WTC11 (cell line): ENCODE results near the gene ALAD. TPM values are rescaled to one million over a fixed set of nuclear protein-coding genes. Genes with fewer than 3 reads are reported as not detected.

Experiments
- ATAC-seq: fragments of 200-7000 bp; cut with Tn5 transposase; 2 replicates; pipeline ENCODE4 v1.10.0; 2021; ENCODE audit warnings: mild to moderate bottlenecking, moderate library complexity
- CTCF ChIA-PET: fragments of 300-600 bp; sonication (Branson Sonifier 250); formaldehyde crosslinking; loops from one replicate; lab custom pipeline; 2021; ENCODE audit warnings: antibody characterized with exemption; lab: Charles Lee
- POLR2A ChIA-PET: fragments of 350-600 bp; sonication (Branson Sonifier 250); formaldehyde crosslinking; loops from one replicate; lab custom pipeline; 2021; ENCODE audit warnings: antibody characterized with exemption; lab: Charles Lee
- DNase-seq: peaks from one replicate; pipeline ENCODE4 v3.0.0; 2021; ENCODE audit warnings: low spot score
- H3K27ac Mint-ChIP-seq: 2 replicates; pipeline ENCODE4 v1.8.0; 2021; ENCODE audit warnings: mixed read lengths
- H3K27me3 Mint-ChIP-seq: 2 replicates; pipeline ENCODE4 v1.8.0; 2021; ENCODE audit warnings: low read depth, mild to moderate bottlenecking, moderate library complexity, mixed read lengths
- H3K36me3 Mint-ChIP-seq: 2 replicates; pipeline ENCODE4 v1.8.0; 2021; ENCODE audit warnings: mixed read lengths
- H3K4me1 Mint-ChIP-seq: 2 replicates; pipeline ENCODE4 v1.8.0; 2022; ENCODE audit warnings: mixed read lengths
- H3K4me3 Mint-ChIP-seq: 2 replicates; pipeline ENCODE4 v1.8.0; 2021; ENCODE audit warnings: mild to moderate bottlenecking, moderate library complexity, mixed read lengths
- H3K9me3 Mint-ChIP-seq: 2 replicates; pipeline ENCODE4 v1.8.0; 2021; ENCODE audit warnings: mixed read lengths
- ARID4B ChIP-seq: sonication (generic); formaldehyde crosslinking; IDR thresholded peaks from 2 replicates; pipeline ENCODE4 v1.8.0; 2023; ENCODE audit warnings: missing genetic modification reagents, mild to moderate bottlenecking, borderline replicate concordance
- ATF1 ChIP-seq: sonication (generic); formaldehyde crosslinking; IDR thresholded peaks from 2 replicates; pipeline ENCODE4 v1.8.1; 2023; ENCODE audit warnings: mild to moderate bottlenecking, moderate library complexity, missing genetic modification reagents
- CBFB ChIP-seq: sonication (generic); formaldehyde crosslinking; IDR thresholded peaks from 2 replicates; pipeline ENCODE4 v1.8.1; 2022; ENCODE audit warnings: mild to moderate bottlenecking, low read depth, missing genetic modification reagents
- CDX4 ChIP-seq: fragments of 250-450 bp; sonication (Bioruptor Pico); IDR thresholded peaks from 2 replicates; pipeline ENCODE4 v1.9.0; 2021; ENCODE audit warnings: moderate library complexity, mild to moderate bottlenecking, inconsistent platforms, borderline replicate concordance
- E2F4 ChIP-seq: sonication (generic); formaldehyde crosslinking; IDR thresholded peaks from 2 replicates; pipeline ENCODE4 v1.8.1; 2022; ENCODE audit warnings: low read depth, mild to moderate bottlenecking, moderate library complexity, missing genetic modification reagents, borderline replicate concordance
- FOXK1 ChIP-seq: sonication (generic); formaldehyde crosslinking; IDR thresholded peaks from 2 replicates; pipeline ENCODE4 v1.8.0; 2022; ENCODE audit warnings: mild to moderate bottlenecking, moderate library complexity, missing genetic modification reagents
- FOXP1 ChIP-seq: sonication (generic); formaldehyde crosslinking; IDR thresholded peaks from 2 replicates; pipeline ENCODE4 v1.8.0; 2022; ENCODE audit warnings: missing genetic modification reagents, mild to moderate bottlenecking, moderate library complexity, borderline replicate concordance
- HMGA2 ChIP-seq: fragments of 250-450 bp; sonication (Bioruptor Pico); IDR thresholded peaks from 2 replicates; pipeline ENCODE4 v1.4.0; 2021; ENCODE audit warnings: mild to moderate bottlenecking, moderate library complexity
- PRRX2 ChIP-seq: fragments of 250-450 bp; sonication (Bioruptor Pico); IDR thresholded peaks from 2 replicates; pipeline ENCODE4 v1.8.0; 2021; ENCODE audit warnings: mild to moderate bottlenecking
- SMAD3 ChIP-seq: sonication (generic); formaldehyde crosslinking; IDR thresholded peaks from 2 replicates; pipeline ENCODE4 v1.8.0; 2022; ENCODE audit warnings: missing genetic modification reagents, mild to moderate bottlenecking, borderline replicate concordance
- TP53 ChIP-seq: sonication (generic); formaldehyde crosslinking; IDR thresholded peaks from 2 replicates; pipeline ENCODE4 v1.8.1; 2023; ENCODE audit warnings: mild to moderate bottlenecking, missing genetic modification reagents
- USF1 ChIP-seq: sonication (generic); formaldehyde crosslinking; IDR thresholded peaks from 2 replicates; pipeline ENCODE4 v1.8.0; 2022; ENCODE audit warnings: mild to moderate bottlenecking, missing genetic modification reagents
- ZNF532 ChIP-seq: fragments of 250-450 bp; sonication (Bioruptor Pico); IDR thresholded peaks from 2 replicates; pipeline ENCODE4 v1.9.0; 2021; ENCODE audit warnings: mild to moderate bottlenecking, borderline replicate concordance
- ZSCAN18 ChIP-seq: fragments of 250-450 bp; sonication (Bioruptor Pico); IDR thresholded peaks from 2 replicates; pipeline ENCODE4 v2.1.2; 2022; ENCODE audit warnings: mild to moderate bottlenecking, moderate library complexity
- total RNA-seq: library from RNA; stranded (reverse); gene quantifications from 3 replicates; pipeline ENCODE4 v1.2.3, GENCODE V29; 2021

ALAD gene
- total RNA-seq, 1 experiment from 2014 or later = 15.9 TPM

GRCh38 chr9:113355040-113355596, 46.0 kb downstream of the ALAD start:
- CTCF ChIA-PET = interaction anchor here (0.7 to 1.0 kb wide), 7 partner anchors 12 to 55 kb away, joined by 3 to 5 read pairs (median 3); partner anchors contain the start of genes ALAD, C9orf43 and POLE3
- no peak for DNase-seq
- TF ChIP-seq FOXP1 (CRISPR knock-in tag) = no peak
- no peak for TF ChIP-seq ZSCAN18 (CRISPR knock-in tag)
- TF ChIP-seq CDX4 (CRISPR knock-in tag) = no peak
- no peak for TF ChIP-seq ARID4B (CRISPR knock-in tag)
- TF ChIP-seq ATF1 = no peak
- no peak for TF ChIP-seq PRRX2 (CRISPR knock-in tag)
- TF ChIP-seq TP53 (CRISPR knock-in tag) = no peak
- TF ChIP-seq ZNF532 (CRISPR knock-in tag) = no peak
- TF ChIP-seq CBFB (CRISPR knock-in tag) = no peak
- no peak for TF ChIP-seq FOXK1 (CRISPR knock-in tag)
- TF ChIP-seq USF1 = no peak
- no peak for TF ChIP-seq HMGA2 (CRISPR knock-in tag)
- TF ChIP-seq E2F4 (CRISPR knock-in tag) = no peak
- TF ChIP-seq SMAD3 = no peak
- ATAC-seq = peak; percentile 70
- POLR2A ChIA-PET = interaction anchor here (0.9 kb wide), 1 partner anchor 15 kb away, joined by 3 read pairs; the partner anchor contains the start of gene WDR31
- Mint-ChIP-seq H3K9me3 (no peaks in the 10 kb centered on the region), H3K36me3 (no peaks in the 10 kb centered on the region), H3K4me1 (peaks cover 15% of the 10 kb centered on the region), H3K27me3 (peaks cover 8% of the 10 kb centered on the region), H3K27ac (no peak overlapping the region), H3K4me3 (no peak overlapping the region)
